ENCODE measurements around the gene MEGF10.
"Not testable (repeated sequence)": the region's sequence is repeated elsewhere in the genome, so short reads cannot be mapped to it uniquely, and the experiment has no call there.

MEGF10 gene

DNA sequence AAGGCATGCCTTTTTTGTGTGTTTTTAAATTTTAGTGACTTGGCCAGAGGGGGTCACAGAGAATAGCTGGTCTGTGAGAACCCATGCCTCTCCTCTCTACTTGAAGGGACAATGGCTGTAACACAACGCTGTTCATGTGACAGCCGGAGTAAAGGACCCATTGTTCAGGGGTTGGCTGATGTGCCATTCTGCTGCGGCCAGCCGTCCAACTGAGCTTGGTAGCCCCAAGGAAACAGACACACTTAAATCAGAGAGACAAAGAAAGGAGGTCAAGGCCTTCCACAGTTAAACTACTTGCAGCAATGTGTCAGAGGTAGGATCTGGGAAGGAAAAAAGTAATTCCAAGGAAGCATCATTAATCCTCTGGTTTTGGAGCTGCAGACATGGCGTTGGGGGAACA lies 8.1 kb downstream of the MEGF10 start:
- DNase-seq, result no peak

DNA sequence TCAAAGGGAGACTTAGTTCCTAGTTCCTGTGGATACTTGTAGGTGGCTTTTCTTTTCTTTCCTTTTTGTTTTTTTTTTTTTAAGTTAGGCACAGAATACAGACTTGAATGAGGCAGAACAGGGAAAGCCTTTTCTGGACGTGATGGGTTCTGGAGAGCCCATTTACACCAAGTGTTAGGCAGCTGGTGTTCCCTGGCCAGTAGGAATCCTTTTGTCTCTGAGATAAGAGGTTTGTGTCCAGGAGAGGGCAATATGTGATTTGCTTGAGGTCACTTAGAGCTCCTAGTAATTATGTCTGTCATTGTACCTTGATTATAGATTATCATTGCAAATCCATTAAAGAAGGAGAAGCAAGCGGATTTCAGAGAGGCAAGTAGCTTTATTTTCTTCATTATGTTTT lies 9.1 kb downstream of the MEGF10 start:
- DNase-seq, result no peak

DNA sequence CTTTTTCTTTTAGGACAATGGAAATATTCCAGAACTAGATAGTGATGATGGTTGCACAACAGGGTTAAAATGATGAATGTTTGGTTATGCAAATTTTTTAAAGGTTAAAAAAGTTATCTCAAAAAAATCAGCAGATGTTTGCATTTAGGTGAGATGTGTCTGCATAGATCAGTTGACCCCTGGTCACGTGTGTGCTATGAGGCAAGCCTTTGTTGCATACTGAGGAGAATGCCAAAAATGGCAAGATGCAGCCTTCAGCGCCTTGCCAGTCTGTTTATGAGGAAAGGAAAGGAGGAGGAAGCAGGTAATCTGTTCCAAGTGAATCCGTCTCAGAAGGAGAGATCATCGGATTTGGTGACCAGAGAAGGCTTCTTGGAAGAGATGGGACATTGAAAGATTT lies 11.9 kb downstream of the MEGF10 start:
- no peak for DNase-seq

DNA sequence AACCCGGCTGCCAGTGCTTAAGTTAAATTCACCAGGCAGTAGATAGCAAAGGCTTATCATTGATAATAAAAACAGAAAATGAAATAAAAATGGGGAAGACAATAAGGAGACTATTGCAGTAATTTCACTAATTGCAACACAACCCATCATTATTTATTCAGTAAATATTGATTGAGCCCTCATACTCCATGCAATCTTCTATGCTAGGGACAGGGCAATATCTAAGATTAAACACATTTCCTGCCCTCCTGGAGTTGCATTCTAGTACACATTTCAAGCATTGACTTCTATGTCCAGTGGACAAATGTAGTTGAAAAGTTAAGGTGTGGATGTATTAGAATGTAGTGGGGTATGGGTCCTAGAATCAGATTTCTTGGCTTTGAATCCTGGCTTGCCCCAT lies 12.8 kb downstream of the MEGF10 start:
- no peak for DNase-seq

DNA sequence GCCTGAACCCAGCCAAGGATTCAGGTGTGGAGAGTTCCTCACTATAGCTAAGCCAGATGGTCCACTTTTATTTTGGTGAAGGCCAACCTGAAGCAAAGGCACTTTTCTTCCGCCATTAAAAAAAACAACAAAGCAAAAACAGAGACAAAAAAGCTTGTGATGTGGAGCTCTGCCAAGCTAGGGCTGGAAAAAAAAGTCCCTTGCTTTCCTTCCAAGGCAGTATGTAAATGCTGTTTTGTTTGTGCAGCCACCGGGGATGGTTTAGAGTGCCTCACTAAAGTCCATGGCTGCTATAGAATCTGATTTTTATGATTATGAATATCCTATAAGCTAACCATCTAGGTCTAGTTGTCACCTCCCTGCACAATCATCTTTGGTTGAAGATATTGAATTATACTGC lies 14.9 kb downstream of the MEGF10 start:
- DNase-seq, result no peak

DNA sequence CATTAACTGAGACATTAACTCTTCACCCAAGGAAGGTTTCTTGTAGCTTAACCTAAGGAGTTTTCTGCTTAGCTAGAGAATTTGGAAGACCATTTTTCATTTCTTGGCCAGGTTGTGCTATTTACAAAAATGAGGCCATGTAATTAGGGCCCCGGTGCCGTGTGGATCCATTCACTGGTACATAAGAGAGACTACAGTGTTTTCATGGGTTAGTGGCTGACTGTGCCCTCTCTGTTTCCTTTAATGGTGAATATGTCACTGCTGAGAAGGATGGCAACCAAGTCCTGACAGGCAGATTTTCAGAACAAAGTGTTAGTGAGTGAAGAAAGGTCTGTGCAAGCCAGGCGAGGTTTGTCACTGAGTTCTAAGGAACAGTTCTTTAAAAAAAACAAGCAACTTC lies 15.4 kb downstream of the MEGF10 start:
- DNase-seq, result no peak

DNA sequence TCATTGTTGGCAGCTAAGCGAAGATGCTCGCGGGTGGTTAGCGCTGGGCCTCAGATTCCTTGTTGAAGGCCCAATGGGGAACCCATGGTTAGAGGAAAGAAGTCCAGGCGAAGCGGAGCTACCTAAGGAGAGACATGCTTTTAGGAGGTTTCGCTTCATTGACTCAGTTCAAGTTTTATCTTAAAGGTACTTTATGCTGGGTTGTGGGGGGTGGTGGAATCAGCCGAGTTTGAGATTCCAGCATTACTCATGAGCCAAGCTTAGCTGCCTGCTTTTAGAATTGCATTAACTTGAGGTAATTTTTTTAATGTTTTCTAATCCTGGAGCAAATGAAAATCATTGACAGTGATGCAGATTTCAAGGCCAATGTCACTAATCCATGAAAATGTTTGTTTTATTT lies 16.1 kb downstream of the MEGF10 start:
- DNase-seq, result no peak

DNA sequence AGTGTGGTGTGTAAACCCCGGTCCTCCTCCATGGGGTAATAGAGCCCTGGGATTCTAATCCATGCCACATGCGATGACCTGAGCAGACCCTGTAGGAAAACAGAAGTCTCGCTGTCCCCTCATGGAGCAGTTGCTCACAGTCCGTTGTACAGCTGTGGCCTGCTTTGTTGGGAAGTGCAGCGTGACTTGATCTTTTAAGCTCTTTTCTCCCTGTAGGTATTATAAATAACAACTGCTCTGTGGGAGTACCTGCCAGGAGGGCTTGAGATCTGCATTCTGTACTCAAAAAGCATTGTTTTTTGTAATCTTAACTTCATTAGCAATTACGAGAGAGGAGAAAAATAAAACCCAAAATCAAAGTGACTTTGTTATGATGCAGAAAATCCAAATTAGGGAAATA lies 17.3 kb downstream of the MEGF10 start:
- no peak for DNase-seq

DNA sequence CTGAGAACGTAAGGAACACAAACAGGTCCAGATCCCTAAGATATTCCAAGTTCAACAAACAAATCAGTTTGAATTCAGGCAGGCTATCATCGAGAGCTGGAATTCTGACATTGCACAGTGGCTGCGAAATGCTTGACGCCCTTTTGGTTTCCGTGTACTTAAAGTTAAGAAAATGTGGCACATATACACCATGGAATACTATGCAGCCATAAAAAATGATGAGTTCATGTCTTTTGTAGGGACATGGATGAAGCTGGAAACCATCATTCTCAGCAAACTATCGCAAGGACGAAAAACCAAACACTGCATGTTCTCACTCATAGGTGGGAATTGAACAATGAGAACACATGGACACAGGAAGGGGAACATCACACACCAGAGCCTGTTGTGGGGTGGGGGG lies 17.7 kb downstream of the MEGF10 start:
- not testable (repeated sequence) for DNase-seq

DNA sequence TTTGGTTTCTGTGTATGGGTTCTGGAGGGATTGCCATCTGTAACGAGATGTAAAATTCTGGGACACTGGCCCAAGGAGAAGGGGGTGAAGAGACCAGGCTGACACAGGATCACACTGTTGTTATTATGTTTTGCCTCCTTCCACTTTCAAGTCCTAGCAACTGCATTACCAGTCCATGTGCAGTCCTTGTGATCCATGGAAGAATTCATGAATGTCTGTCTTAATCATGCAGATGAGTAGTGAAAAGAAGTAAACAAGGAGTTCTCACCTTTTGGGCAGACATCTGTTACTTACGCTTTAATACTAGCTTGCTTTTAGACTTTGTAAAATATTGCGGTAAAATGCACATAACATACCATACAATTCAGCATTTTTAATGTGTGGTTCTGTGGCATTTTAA lies 18.3 kb downstream of the MEGF10 start:
- DNase-seq, result no peak

DNA sequence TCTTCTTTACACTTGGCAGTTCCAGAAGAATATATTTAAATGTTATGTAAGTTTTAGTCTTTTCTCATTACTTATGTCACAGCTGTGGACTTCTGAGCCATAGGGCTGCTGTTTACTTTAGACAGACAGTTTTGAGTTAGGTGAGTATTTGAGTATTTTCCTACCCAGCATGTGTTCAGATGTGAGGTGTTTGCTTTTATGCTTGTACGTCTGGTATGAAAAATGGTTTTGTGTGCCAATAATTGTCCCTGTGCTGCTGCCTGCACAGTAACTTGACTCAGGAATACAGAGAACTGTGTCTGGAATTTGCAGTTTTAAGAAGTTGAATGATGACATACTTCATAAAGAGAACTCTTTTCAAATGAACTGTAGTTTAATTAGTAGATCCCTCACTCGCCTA lies 20.8 kb downstream of the MEGF10 start:
- no peak for DNase-seq

DNA sequence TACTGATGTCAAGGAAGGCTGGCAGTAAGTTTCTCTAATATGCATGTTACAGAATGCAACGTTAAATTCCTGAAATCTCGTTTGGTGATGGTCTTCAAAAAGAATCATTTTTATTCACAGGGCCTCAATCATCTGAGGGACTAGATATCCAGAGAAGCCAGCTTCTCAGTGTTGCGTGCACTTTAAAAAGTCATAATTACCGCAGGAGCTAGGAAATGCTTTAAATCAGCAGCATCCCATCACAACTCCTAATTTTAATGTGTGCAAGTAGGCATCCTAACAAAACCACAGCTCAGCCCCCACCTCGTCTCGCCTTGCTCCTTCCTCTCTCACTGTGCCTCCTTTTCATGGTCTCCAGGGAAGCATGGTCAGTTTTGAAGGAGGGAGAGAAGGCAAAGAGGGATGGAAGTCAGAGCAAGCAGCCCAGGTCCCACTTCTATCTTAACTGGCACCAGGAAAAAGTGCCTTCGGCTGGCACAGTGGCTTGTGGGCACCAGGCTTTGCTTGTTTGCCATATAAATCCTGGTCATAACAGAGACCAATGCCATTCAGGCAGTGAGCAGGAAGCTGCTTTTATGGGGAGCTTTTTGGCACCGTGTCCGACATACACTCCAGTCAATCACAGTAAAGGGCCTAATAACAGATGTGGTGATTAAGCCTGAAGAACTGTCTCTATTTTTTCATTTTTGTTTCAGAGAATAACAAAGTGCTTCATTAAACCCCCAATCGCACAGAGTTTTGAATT lies 21.4 kb downstream of the MEGF10 start:
- no peak for DNase-seq

DNA sequence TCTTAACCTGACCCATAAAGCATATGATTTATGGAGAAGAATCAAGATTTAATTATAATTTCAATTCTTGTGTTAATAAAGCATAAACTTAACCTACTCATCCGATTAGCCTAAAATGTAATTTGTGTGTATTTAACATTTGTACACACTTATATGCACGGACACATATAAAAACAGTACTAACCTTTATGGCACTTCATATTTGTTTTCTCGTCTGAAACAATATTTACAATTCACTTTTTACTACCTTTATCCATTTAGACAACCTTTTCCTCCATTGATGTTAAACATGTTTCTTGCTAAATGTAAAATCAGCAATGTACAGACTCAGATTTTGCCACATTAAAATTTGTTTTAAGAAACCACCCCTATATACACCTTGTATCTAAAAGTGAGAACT lies 22.8 kb downstream of the MEGF10 start:
- DNase-seq, result no peak

DNA sequence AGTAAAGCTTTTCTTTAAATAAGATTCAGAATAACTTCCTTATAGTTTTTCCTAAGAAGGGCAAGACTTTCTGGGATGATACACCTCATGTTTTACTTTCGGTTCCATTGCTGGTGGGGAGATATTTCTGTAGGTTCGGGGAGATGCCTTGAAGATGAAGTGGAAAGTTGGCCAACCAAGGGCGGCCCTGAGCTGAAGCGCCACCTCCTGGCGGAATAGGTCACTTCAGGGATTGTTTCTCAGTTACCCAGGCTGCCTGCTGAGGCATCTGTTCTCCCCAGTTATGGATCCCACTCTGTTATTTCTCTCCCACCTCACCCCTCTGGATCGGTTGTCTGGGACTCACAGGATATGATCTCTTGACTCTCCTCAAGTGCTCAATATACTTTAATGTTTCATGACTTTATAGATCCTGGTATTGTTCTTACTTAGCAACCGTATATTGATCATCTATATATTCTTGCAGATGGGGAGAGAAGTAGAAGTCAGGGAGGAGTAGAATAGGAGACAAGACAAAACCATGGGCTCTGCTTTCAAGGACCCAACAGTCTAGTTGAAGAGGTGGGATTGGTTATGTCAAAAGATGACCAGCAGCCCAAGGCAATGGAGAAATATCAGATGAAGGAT lies 23.4 kb downstream of the MEGF10 start:
- peak; percentile 19 to 49 (median 38) for DNase-seq

DNA sequence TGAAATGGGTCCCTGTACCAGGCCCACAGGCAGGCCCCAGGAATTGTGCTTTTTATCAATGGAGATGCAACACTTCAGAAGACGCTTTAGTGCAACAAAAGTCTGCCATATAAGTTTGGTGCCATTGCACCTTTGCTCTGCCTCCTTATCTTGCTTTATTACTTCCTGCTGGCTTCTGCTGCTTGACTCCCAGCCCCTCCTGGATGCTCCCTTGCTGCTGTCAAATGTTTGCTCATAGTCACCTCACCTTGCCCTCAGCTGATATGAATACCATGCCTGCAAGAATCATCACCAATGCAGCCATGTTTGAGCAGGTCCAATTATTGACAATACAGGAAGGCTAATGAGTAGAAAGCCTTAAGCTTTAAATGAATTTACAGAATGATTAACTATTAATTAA lies 25.4 kb downstream of the MEGF10 start:
- DNase-seq, result no peak

DNA sequence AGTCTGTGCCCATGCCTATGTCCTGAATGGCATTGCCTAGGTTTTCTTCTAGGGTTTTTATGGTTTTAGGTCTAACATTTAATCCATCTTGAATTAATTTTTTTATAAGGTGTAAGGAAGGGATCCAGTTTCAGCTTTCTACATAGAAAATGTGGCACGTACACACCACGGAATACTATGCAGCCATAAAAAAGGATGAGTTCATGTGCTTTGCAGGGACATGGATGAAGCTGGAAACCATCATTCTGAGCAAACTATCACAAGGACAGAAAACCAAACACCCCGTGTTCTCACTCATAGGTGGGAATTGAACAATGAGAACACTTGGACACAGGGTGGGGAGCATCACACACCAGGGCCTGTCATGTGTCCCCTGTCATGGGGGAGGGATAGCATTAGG lies 26.8 kb downstream of the MEGF10 start:
- DNase-seq, result not testable (repeated sequence)

DNA sequence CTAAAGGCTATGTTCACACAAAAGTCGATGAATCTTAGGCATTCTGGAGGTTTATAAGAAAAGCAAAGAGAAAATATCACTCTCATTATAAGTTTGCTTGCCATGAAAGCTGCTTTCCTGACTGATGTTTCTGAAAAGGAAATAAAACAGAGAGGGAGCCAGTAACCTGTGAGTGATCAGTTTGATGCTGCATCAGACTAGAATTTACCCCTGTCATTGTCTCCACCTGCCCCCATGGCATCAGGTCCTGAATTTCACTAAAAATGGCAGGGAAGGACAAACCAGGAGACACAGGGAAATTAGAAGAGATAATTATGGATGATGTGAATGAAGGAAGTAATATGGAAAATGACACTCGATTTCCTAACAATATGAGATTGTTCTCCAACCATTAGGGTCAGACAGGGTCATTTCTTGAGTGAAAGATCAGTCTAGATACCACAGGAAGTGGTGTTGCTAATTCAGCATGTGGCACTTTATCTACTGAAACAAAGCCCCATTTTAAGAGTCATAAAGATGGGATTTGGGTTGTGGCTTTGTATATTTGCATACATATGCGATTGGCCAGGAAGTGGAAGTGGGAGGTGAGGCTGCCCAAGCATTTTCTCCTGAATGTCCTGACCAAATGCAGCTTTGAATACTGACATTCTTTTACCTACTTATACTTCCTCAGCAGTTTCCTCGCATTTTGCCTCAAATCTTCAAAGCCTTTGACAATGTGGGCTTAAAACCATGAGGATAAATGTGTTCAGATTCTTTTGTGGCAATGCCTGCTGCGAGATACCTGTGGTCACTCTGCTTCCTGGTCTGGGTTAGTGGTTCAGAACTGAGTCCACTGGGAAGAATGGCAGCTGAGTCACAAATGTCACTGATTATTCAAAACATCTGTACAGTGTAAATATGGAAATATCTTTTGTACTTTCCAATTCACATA lies 29.7 kb downstream of the MEGF10 start:
- no peak for DNase-seq

DNA sequence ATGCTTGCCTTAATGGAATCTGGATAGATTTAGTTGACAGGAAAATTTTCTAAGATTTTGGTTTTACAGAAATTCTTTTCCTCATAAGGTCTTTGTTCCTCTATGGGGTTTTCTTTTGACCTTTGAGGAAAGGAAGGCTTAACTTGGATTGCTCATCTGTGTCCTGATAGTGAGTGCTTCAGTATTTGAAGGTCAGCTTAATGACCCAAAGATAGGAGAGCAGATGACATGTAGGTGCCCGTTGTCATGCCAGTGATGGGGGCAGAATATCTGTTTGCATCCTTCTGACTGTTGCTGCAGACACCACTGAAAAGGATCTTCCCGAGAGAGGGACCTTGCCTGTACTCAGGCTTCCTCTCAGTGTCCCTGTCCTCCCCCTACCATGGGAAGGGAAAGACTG lies 30.9 kb downstream of the MEGF10 start:
- DNase-seq, result no peak

DNA sequence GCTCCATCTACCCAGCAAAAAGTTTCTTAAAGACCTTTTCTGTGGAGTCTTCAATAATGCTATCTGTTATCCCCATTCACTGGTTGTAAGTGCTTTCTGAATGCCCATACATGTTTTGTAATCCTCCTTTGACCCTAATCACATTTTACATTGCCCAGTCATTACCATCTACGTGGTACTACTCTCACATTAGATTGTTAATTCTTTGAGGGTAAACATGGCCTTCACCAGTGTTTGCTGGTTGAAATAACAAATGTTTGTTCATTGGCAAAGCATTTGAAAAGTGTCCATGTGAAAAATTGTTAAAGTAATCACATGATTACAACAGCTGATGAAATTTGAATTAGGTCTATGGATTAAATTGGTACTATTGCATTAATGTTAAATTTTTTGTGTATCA lies 31.8 kb downstream of the MEGF10 start:
- no peak for DNase-seq

DNA sequence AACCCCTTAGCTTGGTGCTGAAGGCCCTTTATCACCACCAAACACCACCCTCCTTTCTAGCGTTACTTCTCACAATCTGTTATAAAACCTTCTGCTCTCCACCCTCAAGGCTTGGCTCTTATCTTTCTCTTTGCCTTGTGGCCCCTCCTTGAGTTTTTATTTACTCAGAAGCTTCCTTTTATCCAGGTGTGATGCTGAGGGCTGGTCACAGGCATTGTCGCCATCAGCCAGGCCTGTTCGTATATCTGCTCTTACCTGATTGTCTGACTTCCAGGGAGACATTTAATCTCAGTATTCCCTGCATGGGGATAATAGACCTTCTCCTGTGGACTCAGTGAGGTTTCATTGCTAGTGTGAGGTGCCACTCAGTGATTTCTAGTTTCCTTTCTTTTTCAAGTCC lies 34.2 kb downstream of the MEGF10 start:
- DNase-seq, result no peak

DNA sequence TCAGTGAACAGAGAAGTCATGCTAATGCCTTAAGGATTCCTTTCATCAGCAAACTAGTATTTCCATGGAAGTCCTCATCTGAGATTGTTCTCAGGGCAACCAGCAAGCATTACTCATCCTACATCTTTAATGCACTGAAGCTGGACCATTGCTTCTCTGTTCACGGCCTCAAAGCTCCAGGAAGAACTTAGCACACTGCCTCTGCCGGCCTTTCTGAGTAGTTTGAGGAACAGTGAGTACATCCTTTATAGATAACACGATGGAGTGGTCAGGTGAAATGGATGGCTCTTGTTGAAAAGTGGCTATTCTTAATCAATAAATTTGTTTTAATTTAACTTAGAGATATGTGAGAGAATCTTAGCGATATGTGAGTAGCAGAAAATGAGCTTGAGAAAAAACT lies 35.8 kb downstream of the MEGF10 start:
- no peak for DNase-seq

DNA sequence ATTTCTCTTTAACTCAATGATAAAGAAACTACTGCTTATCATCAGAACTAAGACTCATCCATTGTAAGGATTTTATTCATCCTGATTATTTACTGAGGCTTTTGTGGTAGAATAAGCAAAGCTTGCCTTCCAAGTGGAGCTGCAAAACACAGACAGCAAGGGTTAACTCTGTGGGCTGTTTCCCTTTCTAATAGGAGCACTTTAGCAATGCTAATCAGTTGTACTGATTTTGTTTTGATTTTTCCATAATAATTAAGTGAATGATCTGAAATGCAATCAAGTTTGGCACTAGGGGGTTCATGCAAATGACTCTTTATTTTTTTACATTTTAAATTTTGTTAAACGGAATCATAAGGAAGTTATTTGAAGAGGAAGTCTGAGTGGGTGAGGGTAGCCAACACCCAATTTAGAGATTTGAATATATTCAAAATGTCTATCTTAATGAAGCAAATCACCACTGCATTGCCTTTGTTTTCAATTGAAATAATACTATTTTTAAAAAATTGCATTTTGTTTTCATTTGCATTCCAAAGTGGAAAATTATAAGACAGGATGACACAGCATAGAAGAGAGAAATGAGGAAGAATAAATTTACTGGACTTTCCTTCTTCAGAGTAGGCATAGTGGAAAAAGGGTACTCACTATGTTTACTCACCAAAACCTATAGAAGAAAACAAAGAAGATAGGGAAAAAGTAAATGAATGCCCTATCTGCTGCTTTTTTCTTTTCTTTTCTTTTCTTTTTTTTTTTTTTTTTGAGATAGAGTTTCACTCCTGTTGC lies 36.6 kb downstream of the MEGF10 start:
- no peak for DNase-seq

DNA sequence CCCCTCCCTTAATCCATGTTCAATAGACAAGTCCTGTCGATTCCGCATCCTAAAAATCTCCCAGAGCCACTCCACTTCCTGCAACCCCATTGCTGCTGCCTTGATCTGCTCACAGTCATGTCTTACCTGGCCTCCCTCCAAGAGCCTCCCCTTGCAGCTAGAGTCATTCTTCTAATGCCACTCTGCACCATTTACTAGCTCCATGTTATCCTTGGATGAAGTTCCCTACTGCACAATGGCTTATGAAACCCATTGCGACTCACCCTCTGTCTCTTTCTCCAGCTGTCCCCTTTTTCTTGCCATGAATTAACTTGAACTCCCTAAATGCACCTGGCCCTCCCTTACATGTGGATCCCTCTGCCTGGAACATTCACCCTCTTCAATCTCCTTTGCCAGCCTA lies 39.5 kb downstream of the MEGF10 start:
- DNase-seq, result no peak

Measured in activated CD4-positive, CD25-positive, alpha-beta regulatory T cell (primary cell).